Sigmoid colon (tissue), 4 donors: ENCODE data around the gene TEX28.

ENCODE experiments used
- CTCF ChIP-seq, 4 experiments: fragments of 450-650 bp in 3 of 4; fragments of 200-600 bp in 1 of 4; IDR thresholded peaks; one replicate each; pipeline ENCODE4 v1.5.1; 2016 to 2019; ENCODE audit warnings: antibody characterized with exemption in 4 of 4, mild to moderate bottlenecking in 3 of 4, moderate library complexity in 2 of 4
- EP300 ChIP-seq, 4 donors: sonication (generic); formaldehyde crosslinking; IDR thresholded peaks; one replicate each; pipeline ENCODE4 v1.6.1; 2017; ENCODE audit warnings: antibody characterized with exemption in 4 of 4
- POLR2A ChIP-seq, 2 donors: fragments of 450-650 bp; IDR thresholded peaks; one replicate each; pipeline ENCODE4 v1.6.1; 2016; ENCODE audit warnings: antibody characterized with exemption in 2 of 2, mild to moderate bottlenecking in 2 of 2, moderate library complexity in 2 of 2
- POLR2AphosphoS5 ChIP-seq, 4 donors: sonication (generic); formaldehyde crosslinking; IDR thresholded peaks; one replicate each; pipeline ENCODE4 v1.6.1; 2017; ENCODE audit warnings: antibody characterized with exemption in 4 of 4

- TF ChIP-seq CTCF (IDR thresholded peaks at IDR 0.05) (no peak), POLR2AphosphoS5 (IDR thresholded peaks at IDR 0.05) (no peak), POLR2A (IDR thresholded peaks at IDR 0.05) (no peak), EP300 (IDR thresholded peaks at IDR 0.05) (no peak)
Measured at GRCh38 chrX:154300816-154301215, 5.9 kb upstream of the TEX28 start.
